IPS DF 6.9 (cell line): ENCODE data around the gene ZNF667.

Source experiments
- DNase-seq: peaks from one replicate; pipeline ENCODE4 v3.0.0-alpha.2; 2013; ENCODE audit warnings: low read depth, low spot score
- H3K27ac ChIP-seq: one replicate; pipeline ENCODE4 v1.5.1; 2013; ENCODE audit warnings: low read length, control low read depth
- H3K27me3 ChIP-seq: 2 replicates; pipeline ENCODE4 v1.6.1; 2013; ENCODE audit warnings: mild to moderate bottlenecking, low read length; ENCODE audit not compliant: control insufficient read depth, insufficient read depth
- H3K36me3 ChIP-seq: 2 replicates; pipeline ENCODE4 v1.6.1; 2013; ENCODE audit warnings: low read length; ENCODE audit not compliant: control insufficient read depth, insufficient read depth
- H3K4me1 ChIP-seq: 2 replicates; pipeline ENCODE4 v1.6.1; 2013; ENCODE audit warnings: low read length; ENCODE audit not compliant: control insufficient read depth, insufficient read depth
- H3K4me3 ChIP-seq: 2 replicates; pipeline ENCODE4 v1.5.1; 2013; ENCODE audit warnings: mild to moderate bottlenecking, low read length
- H3K9me3 ChIP-seq: 2 replicates; pipeline ENCODE4 v1.6.1; 2013; ENCODE audit warnings: low read length, inconsistent platforms; ENCODE audit not compliant: control insufficient read depth, insufficient read depth
- WGBS: extraction: QIAGEN DNeasy Blood & Tissue Kit; methylation state at CpG from one replicate; pipeline ENCODE4 v1.1.7; 2013; ENCODE audit warnings: mixed read lengths, missing lambda C conversion rate; ENCODE audit not compliant: insufficient read length, insufficient coverage; 5-methylcytosine and 5-hydroxymethylcytosine counted together

Gene ZNF667

DNA sequence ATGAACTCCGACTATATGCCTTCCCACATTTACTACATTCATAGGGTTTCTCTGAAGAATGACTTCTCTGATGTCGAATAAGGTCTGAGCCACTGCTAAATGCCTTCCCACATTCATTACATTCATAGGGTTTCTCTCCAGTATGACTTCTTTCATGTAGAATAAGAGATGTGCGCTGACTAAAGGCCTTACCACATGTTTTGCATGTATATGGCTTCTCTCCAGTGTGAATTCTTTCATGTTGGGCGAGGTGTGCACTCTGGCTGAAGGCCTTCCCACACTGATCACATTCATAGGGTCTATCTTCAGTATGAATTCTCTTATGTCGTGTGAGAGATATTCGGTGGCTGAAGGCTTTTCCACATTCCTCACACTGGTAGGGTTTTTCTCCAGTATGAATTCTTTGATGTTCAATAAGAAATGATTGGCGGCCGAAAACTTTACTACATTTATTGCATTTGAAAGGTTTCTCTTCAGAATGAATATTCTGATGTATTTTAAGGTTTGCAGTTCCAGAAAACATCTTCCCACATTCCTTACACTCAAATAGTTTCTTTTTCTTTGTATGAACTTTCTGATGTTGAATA is 35.8 kb downstream of the ZNF667 start:
- Histone ChIP-seq H3K4me1 (no peaks in the 10 kb centered on the region), H3K9me3 (peaks cover 2% of the 10 kb centered on the region), H3K27me3 (no peaks in the 10 kb centered on the region), H3K27ac (no peak overlapping the region), H3K36me3 (no peaks in the 10 kb centered on the region), H3K4me3 (no peak overlapping the region)
- WGBS, result no CpG with 5 or more reads among the region's 8 CpGs
- no peak for DNase-seq

DNA sequence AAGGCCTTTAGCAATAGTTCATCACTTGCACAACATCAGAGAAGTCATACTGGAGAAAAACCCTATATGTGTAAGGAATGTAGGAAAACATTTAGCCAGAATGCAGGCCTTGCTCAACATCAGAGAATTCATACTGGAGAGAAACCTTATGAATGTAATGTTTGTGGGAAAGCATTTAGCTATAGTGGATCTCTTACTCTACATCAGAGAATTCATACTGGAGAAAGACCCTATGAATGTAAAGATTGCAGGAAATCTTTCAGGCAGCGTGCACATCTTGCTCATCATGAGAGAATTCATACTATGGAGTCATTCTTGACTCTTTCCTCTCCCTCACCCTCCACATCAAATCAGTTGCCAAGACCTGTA is 53.2 kb downstream of the ZNF667 start:
- Histone ChIP-seq H3K4me1 (no peaks in the 10 kb centered on the region), H3K4me3 (no peak overlapping the region), H3K27me3 (no peaks in the 10 kb centered on the region), H3K27ac (no peak overlapping the region), H3K9me3 (peaks cover 8% of the 10 kb centered on the region), H3K36me3 (no peaks in the 10 kb centered on the region)
- no peak for DNase-seq
- no CpG with 5 or more reads among the region's 1 CpG for WGBS

DNA sequence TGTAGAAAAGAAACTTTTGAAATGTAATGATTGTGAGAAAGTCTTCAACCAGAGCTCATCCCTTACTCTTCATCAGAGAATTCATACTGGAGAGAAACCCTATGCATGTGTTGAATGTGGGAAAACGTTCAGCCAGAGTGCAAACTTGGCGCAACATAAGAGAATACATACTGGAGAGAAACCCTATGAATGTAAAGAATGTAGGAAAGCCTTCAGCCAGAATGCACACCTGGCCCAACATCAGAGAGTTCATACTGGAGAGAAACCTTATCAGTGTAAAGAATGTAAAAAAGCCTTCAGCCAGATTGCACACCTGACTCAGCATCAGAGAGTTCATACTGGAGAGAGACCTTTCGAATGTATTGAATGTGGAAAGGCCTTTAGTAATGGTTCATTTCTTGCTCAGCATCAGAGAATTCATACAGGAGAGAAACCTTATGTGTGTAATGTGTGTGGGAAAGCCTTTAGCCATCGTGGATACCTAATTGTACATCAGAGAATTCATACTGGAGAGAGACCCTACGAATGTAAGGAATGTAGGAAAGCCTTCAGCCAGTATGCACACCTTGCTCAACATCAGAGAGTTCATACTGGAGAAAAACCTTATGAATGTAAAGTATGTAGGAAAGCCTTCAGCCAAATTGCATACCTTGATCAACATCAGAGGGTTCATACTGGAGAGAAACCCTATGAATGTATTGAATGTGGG is 53.7 kb downstream of the ZNF667 start:
- peaks cover 8% of the 10 kb centered on the region for H3K9me3 ChIP-seq
- no peak overlapping the region for H3K4me3 ChIP-seq
- H3K36me3 ChIP-seq, result no peaks in the 10 kb centered on the region
- no peaks in the 10 kb centered on the region for H3K4me1 ChIP-seq
- WGBS, result no CpG with 5 or more reads among the region's 5 CpGs
- H3K27me3 ChIP-seq, result no peaks in the 10 kb centered on the region
- no peak for DNase-seq
- no peak overlapping the region for H3K27ac ChIP-seq

DNA sequence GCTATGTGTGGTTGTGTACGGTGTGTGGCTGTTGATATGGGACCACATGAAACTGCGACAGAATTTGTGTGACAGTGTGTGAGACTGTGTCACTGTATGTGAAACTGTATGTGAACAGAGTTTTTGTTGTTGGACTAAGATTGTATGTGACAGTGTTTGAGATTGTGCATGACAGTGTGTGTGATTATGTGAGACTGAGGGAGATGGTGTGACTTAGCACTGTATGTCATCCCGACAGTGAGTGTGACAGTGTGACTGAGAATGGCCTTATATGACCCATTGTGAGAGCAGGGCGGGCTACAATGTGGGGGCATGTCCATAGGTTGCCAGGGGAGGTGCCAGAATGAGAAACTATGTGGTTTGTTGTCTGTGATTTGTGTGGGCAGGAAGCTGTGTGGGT is 72.1 kb downstream of the ZNF667 start:
- no CpG with 5 or more reads among the region's 4 CpGs for WGBS
- 0 out of 2 replicates have a peak, but pooled peaks cover 2% of the 10 kb centered on the region for H3K9me3 ChIP-seq
- no peak overlapping the region for H3K4me3 ChIP-seq
- H3K36me3 ChIP-seq, result no peaks in the 10 kb centered on the region
- H3K4me1 ChIP-seq, result peaks cover 2% of the 10 kb centered on the region; the same call in 1 of the 2 replicates
- no peaks in the 10 kb centered on the region for H3K27me3 ChIP-seq
- DNase-seq, result no peak
- H3K27ac ChIP-seq, result no peak overlapping the region

DNA sequence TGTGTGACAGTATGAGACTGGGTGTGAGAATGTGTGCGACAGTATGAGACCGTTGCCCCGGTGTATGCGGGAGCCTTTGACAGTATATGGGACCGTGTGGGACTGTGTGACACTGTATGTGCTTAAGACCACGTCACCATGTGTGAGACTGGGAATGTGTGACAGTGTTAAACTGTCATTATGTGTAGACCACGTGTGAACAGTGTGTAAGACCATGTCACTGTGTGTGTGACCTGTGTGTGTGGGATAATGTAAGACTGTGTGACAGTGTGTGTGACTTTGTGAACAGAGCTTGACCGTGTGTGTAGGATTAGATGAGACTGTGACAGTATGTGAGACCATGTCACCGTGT is 72.5 kb downstream of the ZNF667 start:
- Histone ChIP-seq H3K36me3 (no peaks in the 10 kb centered on the region), H3K4me1 (peaks cover 2% of the 10 kb centered on the region; the same call in 1 of the 2 replicates), H3K4me3 (peak overlapping the region; percentile 68; the same call in 1 of the 2 replicates), H3K27ac (no peak overlapping the region), H3K27me3 (no peaks in the 10 kb centered on the region), H3K9me3 (0 out of 2 replicates have a peak, but pooled peaks cover 2% of the 10 kb centered on the region)
- WGBS, result no CpG with 5 or more reads among the region's 9 CpGs
- no peak for DNase-seq

DNA sequence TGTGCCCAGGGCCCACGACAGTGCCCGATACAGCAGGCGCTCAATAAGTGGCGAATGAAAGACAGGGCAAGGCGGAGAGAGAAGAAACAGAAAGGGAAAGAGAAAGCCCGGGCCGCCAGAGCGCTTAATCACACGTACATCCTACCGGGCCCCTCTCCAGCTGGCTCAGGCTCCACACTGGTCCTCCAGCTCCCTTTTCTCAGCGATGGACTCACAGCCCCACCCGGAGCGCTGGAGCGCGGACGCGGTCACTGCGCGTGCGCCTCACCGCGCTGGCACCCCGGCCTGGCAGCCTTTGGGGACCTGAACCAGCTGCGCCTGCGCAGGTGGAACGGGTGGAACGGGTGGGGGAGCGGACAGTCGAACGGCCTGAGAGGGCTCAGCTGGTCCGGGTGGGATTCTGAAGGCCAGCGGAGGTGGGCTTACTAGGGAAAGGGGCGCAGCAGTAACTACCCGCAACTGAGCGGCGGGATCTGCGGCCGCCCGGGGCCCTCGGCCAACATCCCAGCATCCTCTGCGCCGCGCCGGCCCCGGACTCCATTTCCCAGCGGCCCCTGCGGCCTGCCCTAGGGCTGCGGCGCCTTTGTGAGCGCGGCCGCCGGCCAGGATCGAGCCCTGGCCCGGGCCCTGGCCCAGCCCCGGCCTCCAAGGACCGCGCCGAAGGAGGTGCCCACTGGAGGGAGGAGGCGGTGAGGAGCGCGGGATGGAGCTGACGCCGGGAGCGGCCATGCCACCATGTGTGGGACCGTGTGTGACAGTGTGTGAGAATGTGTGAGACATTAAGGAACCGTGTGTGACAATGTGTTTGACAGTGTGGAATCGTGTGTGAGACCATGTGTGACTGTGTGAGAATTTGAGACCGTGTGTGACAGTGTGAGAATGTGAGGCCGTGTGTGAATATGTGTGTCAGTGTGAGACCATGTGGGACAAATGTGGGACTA is 73.1 kb downstream of the ZNF667 start, which contains the start of gene ZNF583:
ZNF583 (plus strand) TSS at position 569 of the 941 bp plus-strand sequence. CDS start 2,783 bp downstream, outside the sequence.
- Histone ChIP-seq H3K9me3 (peaks cover 2% of the 10 kb centered on the region; the same call in 1 of the 2 replicates), H3K4me1 (peaks cover 2% of the 10 kb centered on the region; the same call in 1 of the 2 replicates), H3K27ac (no peak within 1 kb of the TSS), H3K36me3 (no peaks in the 10 kb centered on the region), H3K27me3 (no peaks in the 10 kb centered on the region), H3K4me3 (peak within 1 kb of the TSS; percentile 68; the same call in 1 of the 2 replicates)
- WGBS, result no CpG with 5 or more reads among the region's 70 CpGs
- peak; percentile 73 for DNase-seq

DNA sequence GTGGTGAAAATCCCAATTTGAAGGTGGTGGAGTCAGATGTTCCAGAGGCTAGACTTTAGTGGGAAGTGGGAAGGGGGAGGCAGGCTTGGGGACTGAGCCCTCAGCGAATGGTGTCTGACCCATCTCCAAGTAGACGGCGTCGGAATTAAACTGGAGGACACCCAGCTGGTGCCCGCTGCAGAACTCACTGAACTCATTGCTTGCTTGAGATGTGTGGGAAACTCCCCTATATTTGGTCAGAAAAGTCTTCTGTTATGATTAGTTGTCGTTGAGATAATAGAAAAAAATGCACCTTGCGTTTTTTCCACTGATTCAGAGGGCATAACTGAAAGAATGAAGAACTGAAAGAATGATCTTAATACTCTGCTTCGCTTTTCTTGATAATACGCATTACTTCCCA is 73.9 kb downstream of the ZNF667 start:
- Histone ChIP-seq H3K4me3 (peak overlapping the region; percentile 68; the same call in 1 of the 2 replicates), H3K36me3 (no peaks in the 10 kb centered on the region; the same call in 1 of the 2 replicates), H3K4me1 (peaks cover 2% of the 10 kb centered on the region; the same call in 1 of the 2 replicates), H3K27me3 (no peaks in the 10 kb centered on the region), H3K27ac (no peak overlapping the region), H3K9me3 (peaks cover 2% of the 10 kb centered on the region; the same call in 1 of the 2 replicates)
- WGBS, result no CpG with 5 or more reads among the region's 9 CpGs
- DNase-seq, result no peak

DNA sequence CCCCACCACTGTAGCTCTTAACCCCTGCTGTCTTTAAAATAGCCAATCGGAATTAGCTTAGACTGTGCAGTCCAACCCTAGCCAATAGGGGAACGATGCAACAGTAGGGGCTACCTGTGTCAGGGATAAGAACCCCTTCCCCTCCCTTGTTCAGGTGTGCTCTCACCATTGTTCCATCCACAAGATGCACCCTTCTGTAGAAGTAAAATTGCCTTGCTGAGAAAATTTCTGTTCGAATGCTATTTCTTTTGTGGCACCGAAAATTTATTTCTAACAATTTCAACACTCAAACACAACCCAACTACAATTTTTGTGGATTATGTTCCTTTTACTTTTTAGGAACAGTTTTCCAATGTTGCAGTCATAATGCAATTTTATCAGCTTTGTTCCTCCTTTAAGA is 76.7 kb downstream of the ZNF667 start:
- 100% methylated on average over 2 of the region's 4 CpGs for WGBS
- Histone ChIP-seq H3K9me3 (peaks cover 2% of the 10 kb centered on the region), H3K4me1 (peaks cover 2% of the 10 kb centered on the region; the same call in 1 of the 2 replicates), H3K27ac (no peak overlapping the region), H3K36me3 (no peaks in the 10 kb centered on the region; the same call in 1 of the 2 replicates), H3K27me3 (no peaks in the 10 kb centered on the region), H3K4me3 (no peak overlapping the region)
- DNase-seq, result no peak

DNA sequence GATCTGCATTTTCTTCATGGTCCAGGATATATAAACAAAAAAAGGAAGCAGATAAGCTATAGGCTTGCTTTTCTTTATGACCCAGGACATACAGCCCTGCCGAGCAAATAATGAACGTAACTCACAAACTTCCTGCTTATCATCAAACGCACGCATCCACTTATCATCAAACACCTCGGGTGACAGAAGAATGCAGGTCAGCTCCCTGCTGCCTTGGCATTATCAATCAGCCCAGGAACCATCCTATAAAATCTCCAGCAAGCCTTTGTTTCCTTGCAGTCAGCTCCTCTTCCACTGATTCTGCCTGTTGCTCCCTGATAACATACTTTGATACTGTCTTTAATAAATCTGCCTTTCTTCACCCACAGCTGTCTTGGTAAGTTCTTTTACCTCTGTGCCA is 78.3 kb downstream of the ZNF667 start:
- no peak for DNase-seq
- H3K36me3 ChIP-seq, result no peaks in the 10 kb centered on the region; the same call in 1 of the 2 replicates
- no peaks in the 10 kb centered on the region for H3K27me3 ChIP-seq
- H3K4me1 ChIP-seq, result no peaks in the 10 kb centered on the region
- WGBS, result 100% methylated on average over 3 of the region's 5 CpGs
- H3K27ac ChIP-seq, result no peak overlapping the region
- H3K9me3 ChIP-seq, result peaks cover 2% of the 10 kb centered on the region
- H3K4me3 ChIP-seq, result no peak overlapping the region
